Middle frontal gyrus (tissue), 1 donor: ENCODE results near the gene RPS17.

Experiments used
- DNase-seq: peaks from one replicate; pipeline ENCODE4 v3.0.0-alpha.2; 2015; ENCODE audit warnings: low spot score; ENCODE audit errors: extremely low spot score

The RPS17 gene

GRCh38 chr15:82540055-82540983 lies at the start of gene RPS17:
TSS of gene RPS17 (minus strand) at chr15:82540457. CDS start at chr15:82540428, 29 bp downstream.
- peak; percentile 94 for DNase-seq

- no peak for DNase-seq
Measured at GRCh38 chr15:82587805-82588204, 47.5 kb upstream of the RPS17 start.

- no peak for DNase-seq
Measured at GRCh38 chr15:82585072-82585471, 44.8 kb upstream of the RPS17 start.

GRCh38 chr15:82580713-82581112 lies 40.5 kb upstream of the RPS17 start:
- DNase-seq: no peak

GRCh38 chr15:82575335-82575734 lies 35.1 kb upstream of the RPS17 start:
- DNase-seq: no peak

- DNase-seq: no peak
Measured at GRCh38 chr15:82572986-82573385, 32.7 kb upstream of the RPS17 start.

GRCh38 chr15:82572311-82572710 lies 32.1 kb upstream of the RPS17 start:
- no peak for DNase-seq

GRCh38 chr15:82571722-82572222 lies 31.5 kb upstream of the RPS17 start:
- peak; percentile 80 for DNase-seq

- no peak for DNase-seq
Measured at GRCh38 chr15:82570721-82571508, 30.7 kb upstream of the RPS17 start.

- no peak for DNase-seq
Measured at GRCh38 chr15:82569834-82570233, 29.6 kb upstream of the RPS17 start.

GRCh38 chr15:82568986-82569385 lies 28.7 kb upstream of the RPS17 start:
- DNase-seq: peak; percentile 33

GRCh38 chr15:82567661-82568060 lies 27.4 kb upstream of the RPS17 start:
- no peak for DNase-seq

- no peak for DNase-seq
Measured at GRCh38 chr15:82566690-82567089, 26.4 kb upstream of the RPS17 start.

GRCh38 chr15:82558502-82558901 lies 18.2 kb upstream of the RPS17 start:
- no peak for DNase-seq

GRCh38 chr15:82556315-82557035 lies 16.2 kb upstream of the RPS17 start:
- DNase-seq: no peak

- DNase-seq: no peak
Measured at GRCh38 chr15:82554849-82555248, 14.6 kb upstream of the RPS17 start.

- DNase-seq: no peak
Measured at GRCh38 chr15:82554351-82554750, 14.1 kb upstream of the RPS17 start.

GRCh38 chr15:82553846-82554245 lies 13.6 kb upstream of the RPS17 start:
- no peak for DNase-seq

GRCh38 chr15:82552861-82553260 lies 12.6 kb upstream of the RPS17 start:
- no peak for DNase-seq

- DNase-seq: no peak
Measured at GRCh38 chr15:82551646-82552247, 11.5 kb upstream of the RPS17 start.

GRCh38 chr15:82549199-82549665 lies 9.0 kb upstream of the RPS17 start:
- no peak for DNase-seq
